ENCODE measurements around the gene POU6F2. TPM values are rescaled to one million over a fixed set of nuclear protein-coding genes. Genes with fewer than 3 reads are reported as not detected.

The POU6F2 gene
- total RNA-seq, 1 experiment from 2014 or later = 2.9 TPM

DNA sequence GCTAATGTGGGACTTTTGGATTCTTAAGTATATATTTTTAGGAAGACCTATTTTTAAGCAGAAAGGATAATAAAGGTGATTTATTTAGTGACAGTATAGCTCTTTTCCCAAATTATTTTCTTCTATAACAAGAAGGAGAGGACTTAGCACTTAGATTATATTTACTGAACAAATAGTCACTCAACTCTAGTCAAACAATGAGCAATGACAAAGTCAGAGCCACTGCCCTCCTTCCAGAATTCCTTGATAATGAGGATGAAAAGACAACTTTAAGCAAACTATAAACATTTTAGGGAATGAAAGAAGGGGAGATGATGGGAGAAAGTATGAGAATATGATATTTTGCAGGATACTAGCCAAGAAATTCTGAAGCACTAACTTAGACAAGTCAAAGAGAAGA is 295.0 kb downstream of the POU6F2 start (continued):
- TF ChIP-seq, protein P1, sequence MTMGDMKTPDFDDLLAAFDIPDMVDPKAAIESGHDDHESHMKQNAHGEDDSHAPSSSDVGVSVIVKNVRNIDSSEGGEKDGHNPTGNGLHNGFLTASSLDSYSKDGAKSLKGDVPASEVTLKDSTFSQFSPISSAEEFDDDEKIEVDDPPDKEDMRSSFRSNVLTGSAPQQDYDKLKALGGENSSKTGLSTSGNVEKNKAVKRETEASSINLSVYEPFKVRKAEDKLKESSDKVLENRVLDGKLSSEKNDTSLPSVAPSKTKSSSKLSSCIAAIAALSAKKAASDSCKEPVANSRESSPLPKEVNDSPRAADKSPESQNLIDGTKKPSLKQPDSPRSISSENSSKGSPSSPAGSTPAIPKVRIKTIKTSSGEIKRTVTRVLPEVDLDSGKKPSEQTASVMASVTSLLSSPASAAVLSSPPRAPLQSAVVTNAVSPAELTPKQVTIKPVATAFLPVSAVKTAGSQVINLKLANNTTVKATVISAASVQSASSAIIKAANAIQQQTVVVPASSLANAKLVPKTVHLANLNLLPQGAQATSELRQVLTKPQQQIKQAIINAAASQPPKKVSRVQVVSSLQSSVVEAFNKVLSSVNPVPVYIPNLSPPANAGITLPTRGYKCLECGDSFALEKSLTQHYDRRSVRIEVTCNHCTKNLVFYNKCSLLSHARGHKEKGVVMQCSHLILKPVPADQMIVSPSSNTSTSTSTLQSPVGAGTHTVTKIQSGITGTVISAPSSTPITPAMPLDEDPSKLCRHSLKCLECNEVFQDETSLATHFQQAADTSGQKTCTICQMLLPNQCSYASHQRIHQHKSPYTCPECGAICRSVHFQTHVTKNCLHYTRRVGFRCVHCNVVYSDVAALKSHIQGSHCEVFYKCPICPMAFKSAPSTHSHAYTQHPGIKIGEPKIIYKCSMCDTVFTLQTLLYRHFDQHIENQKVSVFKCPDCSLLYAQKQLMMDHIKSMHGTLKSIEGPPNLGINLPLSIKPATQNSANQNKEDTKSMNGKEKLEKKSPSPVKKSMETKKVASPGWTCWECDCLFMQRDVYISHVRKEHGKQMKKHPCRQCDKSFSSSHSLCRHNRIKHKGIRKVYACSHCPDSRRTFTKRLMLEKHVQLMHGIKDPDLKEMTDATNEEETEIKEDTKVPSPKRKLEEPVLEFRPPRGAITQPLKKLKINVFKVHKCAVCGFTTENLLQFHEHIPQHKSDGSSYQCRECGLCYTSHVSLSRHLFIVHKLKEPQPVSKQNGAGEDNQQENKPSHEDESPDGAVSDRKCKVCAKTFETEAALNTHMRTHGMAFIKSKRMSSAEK (CRISPR knock-in tag; IDR thresholded peaks at IDR 0.05; ENCODE audit: borderline replicate concordance) = no peak
- no peak for TF ChIP-seq OVOL2 (CRISPR knock-in tag; IDR thresholded peaks at IDR 0.05; ENCODE audit: borderline replicate concordance)
- TF ChIP-seq KAT7 (CRISPR knock-in tag; IDR thresholded peaks at IDR 0.05; ENCODE audit: borderline replicate concordance) = no peak
- TF ChIP-seq, protein P2, sequence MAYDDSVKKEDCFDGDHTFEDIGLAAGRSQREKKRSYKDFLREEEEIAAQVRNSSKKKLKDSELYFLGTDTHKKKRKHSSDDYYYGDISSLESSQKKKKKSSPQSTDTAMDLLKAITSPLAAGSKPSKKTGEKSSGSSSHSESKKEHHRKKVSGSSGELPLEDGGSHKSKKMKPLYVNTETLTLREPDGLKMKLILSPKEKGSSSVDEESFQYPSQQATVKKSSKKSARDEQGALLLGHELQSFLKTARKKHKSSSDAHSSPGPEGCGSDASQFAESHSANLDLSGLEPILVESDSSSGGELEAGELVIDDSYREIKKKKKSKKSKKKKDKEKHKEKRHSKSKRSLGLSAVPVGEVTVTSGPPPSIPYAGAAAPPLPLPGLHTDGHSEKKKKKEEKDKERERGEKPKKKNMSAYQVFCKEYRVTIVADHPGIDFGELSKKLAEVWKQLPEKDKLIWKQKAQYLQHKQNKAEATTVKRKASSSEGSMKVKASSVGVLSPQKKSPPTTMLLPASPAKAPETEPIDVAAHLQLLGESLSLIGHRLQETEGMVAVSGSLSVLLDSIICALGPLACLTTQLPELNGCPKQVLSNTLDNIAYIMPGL (CRISPR knock-in tag; IDR thresholded peaks at IDR 0.05) = no peak

DNA sequence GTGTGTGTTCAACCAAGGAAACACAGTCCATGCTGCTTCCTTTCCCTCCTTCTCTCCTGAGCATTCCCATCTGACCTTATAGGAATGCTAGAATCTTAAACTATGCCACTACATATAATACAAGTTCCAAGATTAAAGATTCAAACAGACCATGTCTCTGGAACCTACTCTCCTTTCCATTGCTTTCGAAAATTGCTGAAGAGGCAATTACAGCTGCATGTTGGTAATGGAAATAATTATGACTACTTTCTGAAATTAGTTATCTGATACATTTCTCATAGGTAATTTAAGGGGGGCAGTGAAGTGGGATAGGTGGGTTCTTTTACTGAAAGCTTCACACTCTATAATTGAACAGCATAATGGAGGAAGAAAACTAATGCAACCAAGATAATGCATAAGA is 302.6 kb downstream of the POU6F2 start:
- no peak for TF ChIP-seq SOX15 (CRISPR knock-in tag; IDR thresholded peaks at IDR 0.05)
- TF ChIP-seq FOXP1 (CRISPR knock-in tag; IDR thresholded peaks at IDR 0.05; ENCODE audit: borderline replicate concordance) = no peak
- TF ChIP-seq, protein P3, sequence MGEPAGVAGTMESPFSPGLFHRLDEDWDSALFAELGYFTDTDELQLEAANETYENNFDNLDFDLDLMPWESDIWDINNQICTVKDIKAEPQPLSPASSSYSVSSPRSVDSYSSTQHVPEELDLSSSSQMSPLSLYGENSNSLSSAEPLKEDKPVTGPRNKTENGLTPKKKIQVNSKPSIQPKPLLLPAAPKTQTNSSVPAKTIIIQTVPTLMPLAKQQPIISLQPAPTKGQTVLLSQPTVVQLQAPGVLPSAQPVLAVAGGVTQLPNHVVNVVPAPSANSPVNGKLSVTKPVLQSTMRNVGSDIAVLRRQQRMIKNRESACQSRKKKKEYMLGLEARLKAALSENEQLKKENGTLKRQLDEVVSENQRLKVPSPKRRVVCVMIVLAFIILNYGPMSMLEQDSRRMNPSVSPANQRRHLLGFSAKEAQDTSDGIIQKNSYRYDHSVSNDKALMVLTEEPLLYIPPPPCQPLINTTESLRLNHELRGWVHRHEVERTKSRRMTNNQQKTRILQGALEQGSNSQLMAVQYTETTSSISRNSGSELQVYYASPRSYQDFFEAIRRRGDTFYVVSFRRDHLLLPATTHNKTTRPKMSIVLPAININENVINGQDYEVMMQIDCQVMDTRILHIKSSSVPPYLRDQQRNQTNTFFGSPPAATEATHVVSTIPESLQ (CRISPR knock-in tag; IDR thresholded peaks at IDR 0.05) = no peak
- TF ChIP-seq ATF1 (CRISPR knock-in tag; IDR thresholded peaks at IDR 0.05) = no peak
- TF ChIP-seq, protein P4, sequence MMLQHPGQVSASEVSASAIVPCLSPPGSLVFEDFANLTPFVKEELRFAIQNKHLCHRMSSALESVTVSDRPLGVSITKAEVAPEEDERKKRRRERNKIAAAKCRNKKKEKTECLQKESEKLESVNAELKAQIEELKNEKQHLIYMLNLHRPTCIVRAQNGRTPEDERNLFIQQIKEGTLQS (CRISPR knock-in tag; conservative IDR thresholded peaks at IDR 0.05) = no peak
- TF ChIP-seq ELF4 (CRISPR knock-in tag; IDR thresholded peaks at IDR 0.05; ENCODE audit: low read depth) = no peak
- TF ChIP-seq, protein P5, sequence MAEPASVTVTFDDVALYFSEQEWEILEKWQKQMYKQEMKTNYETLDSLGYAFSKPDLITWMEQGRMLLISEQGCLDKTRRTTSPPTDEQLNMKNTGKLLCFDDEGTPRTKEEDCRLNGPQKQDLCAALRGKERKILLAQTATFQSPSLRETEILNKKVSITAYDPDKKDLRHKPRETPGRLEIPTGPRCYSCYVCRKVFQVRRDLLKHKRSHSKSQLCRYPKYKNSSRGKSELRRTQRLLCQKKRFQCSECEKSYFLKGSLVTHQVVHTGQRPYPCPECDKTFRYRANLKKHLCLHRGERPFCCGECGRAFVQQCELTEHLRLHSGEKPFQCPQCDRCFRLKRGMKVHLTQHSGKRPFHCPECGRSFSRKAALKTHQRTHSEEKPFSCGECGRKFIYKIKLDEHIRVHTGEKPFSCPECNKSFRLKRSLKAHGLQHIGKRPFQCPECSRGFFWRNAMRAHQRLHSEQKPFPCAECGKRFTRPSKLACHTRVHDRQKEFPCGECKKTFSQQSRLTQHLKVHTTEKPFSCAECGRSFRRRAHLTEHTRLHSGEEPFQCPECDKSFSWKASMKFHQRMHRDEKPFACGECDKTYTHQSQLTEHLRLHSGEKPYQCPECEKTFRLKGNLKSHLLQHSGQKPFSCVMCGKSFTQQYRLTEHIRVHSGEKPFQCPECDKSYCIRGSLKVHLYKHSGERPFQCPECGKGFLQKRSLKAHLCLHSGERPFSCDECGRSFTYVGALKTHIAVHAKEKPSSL (CRISPR knock-in tag; conservative IDR thresholded peaks at IDR 0.05) = no peak
- no peak for TF ChIP-seq ZNF138 (CRISPR knock-in tag; conservative IDR thresholded peaks at IDR 0.05)
- TF ChIP-seq IRF2 (CRISPR knock-in tag; IDR thresholded peaks at IDR 0.05; ENCODE audit: borderline replicate concordance, low read depth) = no peak
- no peak for TF ChIP-seq NR1H2 (CRISPR knock-in tag; IDR thresholded peaks at IDR 0.05)
- TF ChIP-seq RORB (CRISPR knock-in tag; IDR thresholded peaks at IDR 0.05) = no peak
- no peak for TF ChIP-seq ZNF671 (CRISPR knock-in tag; IDR thresholded peaks at IDR 0.05)
- TF ChIP-seq, protein P6, sequence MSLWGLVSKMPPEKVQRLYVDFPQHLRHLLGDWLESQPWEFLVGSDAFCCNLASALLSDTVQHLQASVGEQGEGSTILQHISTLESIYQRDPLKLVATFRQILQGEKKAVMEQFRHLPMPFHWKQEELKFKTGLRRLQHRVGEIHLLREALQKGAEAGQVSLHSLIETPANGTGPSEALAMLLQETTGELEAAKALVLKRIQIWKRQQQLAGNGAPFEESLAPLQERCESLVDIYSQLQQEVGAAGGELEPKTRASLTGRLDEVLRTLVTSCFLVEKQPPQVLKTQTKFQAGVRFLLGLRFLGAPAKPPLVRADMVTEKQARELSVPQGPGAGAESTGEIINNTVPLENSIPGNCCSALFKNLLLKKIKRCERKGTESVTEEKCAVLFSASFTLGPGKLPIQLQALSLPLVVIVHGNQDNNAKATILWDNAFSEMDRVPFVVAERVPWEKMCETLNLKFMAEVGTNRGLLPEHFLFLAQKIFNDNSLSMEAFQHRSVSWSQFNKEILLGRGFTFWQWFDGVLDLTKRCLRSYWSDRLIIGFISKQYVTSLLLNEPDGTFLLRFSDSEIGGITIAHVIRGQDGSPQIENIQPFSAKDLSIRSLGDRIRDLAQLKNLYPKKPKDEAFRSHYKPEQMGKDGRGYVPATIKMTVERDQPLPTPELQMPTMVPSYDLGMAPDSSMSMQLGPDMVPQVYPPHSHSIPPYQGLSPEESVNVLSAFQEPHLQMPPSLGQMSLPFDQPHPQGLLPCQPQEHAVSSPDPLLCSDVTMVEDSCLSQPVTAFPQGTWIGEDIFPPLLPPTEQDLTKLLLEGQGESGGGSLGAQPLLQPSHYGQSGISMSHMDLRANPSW (CRISPR knock-in tag; conservative IDR thresholded peaks at IDR 0.05; ENCODE audit: low read depth) = no peak
- TF ChIP-seq TEAD1 (CRISPR knock-in tag; IDR thresholded peaks at IDR 0.05) = no peak
- TF ChIP-seq TP53 (CRISPR knock-in tag; IDR thresholded peaks at IDR 0.05) = no peak
- Mint-ChIP-seq H3K4me3 (no peak overlapping the region), H3K36me3 (no peaks in the 10 kb centered on the region; the same call in 1 of the 2 replicates), H3K9me3 (peaks cover 5% of the 10 kb centered on the region; the same call in 1 of the 2 replicates), H3K27ac (no peak overlapping the region), H3K4me1 (peaks cover 15% of the 10 kb centered on the region), H3K27me3 (ENCODE audit: low read depth) (no peaks in the 10 kb centered on the region)
- ChIA-PET CTCF (no interaction called here), POLR2A (no interaction called here)
- no peak for ATAC-seq
- no peak for DNase-seq (ENCODE audit: low spot score)
